ENCODE data around the gene TAC3. TPM values are rescaled to one million over a fixed set of nuclear protein-coding genes. Genes with fewer than 3 reads are reported as not detected.
"Not testable (repeated sequence)": the region's sequence is repeated elsewhere in the genome, so short reads cannot be mapped to it uniquely, and the experiment has no call there.

TAC3 gene
- total and polyA plus RNA-seq, 2 of the 8 experiments (the other 6 are each of a cell fraction or from before 2014, with no cell fraction given) = 9.7 to 45.3 TPM

- H3K79me1 ChIP-seq (ENCODE audit: low read depth, low read length); H3K18ac ChIP-seq (ENCODE audit: extremely low read depth, low read length); H3K79me2 ChIP-seq (ENCODE audit: control insufficient read depth in 1 of 2, insufficient read depth in 2 of 2, low read length in 2 of 2); H3K4me3 ChIP-seq (ENCODE audit: extremely low read depth in 1 of 4, insufficient read depth in 2 of 4, low read depth in 3 of 4, low read length in 4 of 4); H3K23me2 ChIP-seq (ENCODE audit: low read depth, low read length); H3K9me3 ChIP-seq (ENCODE audit: insufficient read depth in 2 of 2, low read depth in 1 of 2, low read length in 1 of 2); H4K91ac ChIP-seq (replicated peaks; ENCODE audit: insufficient read length, low read length); H3K56ac ChIP-seq (replicated peaks; ENCODE audit: insufficient read length, low read depth, low read length); H4K5ac ChIP-seq (ENCODE audit: insufficient read length, low read depth, low read length); H2AK5ac ChIP-seq (ENCODE audit: low read depth, low read length); H4K20me1 ChIP-seq (replicated peaks in 1 of 2; ENCODE audit: control insufficient read depth in 1 of 2, insufficient read depth in 2 of 2, low read length in 2 of 2); H3K9ac ChIP-seq (replicated peaks in 1 of 4; ENCODE audit: extremely low read depth in 1 of 4, low read depth in 3 of 4, low read length in 3 of 4); FAIRE-seq; H3K4me2 ChIP-seq (ENCODE audit: insufficient read depth in 1 of 2, low read depth in 2 of 2, low read length in 2 of 2); H2BK5ac ChIP-seq (ENCODE audit: low read depth, low read length); POLR2A ChIA-PET (ENCODE audit: partially characterized antibody); H3K27ac ChIP-seq (ENCODE audit: low read depth, low read length); H3K23ac ChIP-seq (ENCODE audit: insufficient read length); H3K14ac ChIP-seq (ENCODE audit: insufficient read length); H2BK15ac ChIP-seq (ENCODE audit: low read length); H3K4ac ChIP-seq (replicated peaks; ENCODE audit: insufficient read length, low read depth, low read length); H2BK120ac ChIP-seq (replicated peaks; ENCODE audit: low read depth, low read length); H2AFZ ChIP-seq (ENCODE audit: low read length); H3K4me1 ChIP-seq (replicated peaks in 1 of 4; ENCODE audit: control insufficient read depth in 3 of 4, insufficient read depth in 4 of 4, low read length in 3 of 4); H2BK20ac ChIP-seq (ENCODE audit: low read length); H4K8ac ChIP-seq (ENCODE audit: extremely low read depth, insufficient read depth, low read length); H3K36me3 ChIP-seq (ENCODE audit: control insufficient read depth in 2 of 4, insufficient read depth in 4 of 4, low read length in 3 of 4); H2BK12ac ChIP-seq (ENCODE audit: low read depth, low read length); DNase-seq (ENCODE audit: low read depth in 1 of 2, low spot score in 2 of 2); H3K27me3 ChIP-seq (replicated peaks in 1 of 4; ENCODE audit: control insufficient read depth in 3 of 4, extremely low read depth in 1 of 4, insufficient read depth in 3 of 4, low read length in 3 of 4): not testable (repeated sequence)
- CTCF ChIA-PET (ENCODE audit: partially characterized antibody) = interaction anchor here (2.0 kb wide), 1 partner anchor 142 kb away, joined by 7 read pairs; no protein-coding TSS in a partner anchor
- 82% methylated on average over 3 of the region's 3 CpGs; no CpG with 5 or more reads in 1 of the 2 experiments for WGBS, 2 experiments (ENCODE audit: extremely low coverage in 1 of 2, insufficient coverage in 1 of 2, insufficient read length in 1 of 2, insufficient replicate concordance in 2 of 2, low coverage in 1 of 2, low lambda C conversion rate in 2 of 2, missing lambda C conversion rate in 1 of 2)
Measured at GRCh38 chr12:56982578-56983236, 33.6 kb downstream of the TAC3 start.

Data from H1 (cell line).